SU-DHL-6 (cell line): ENCODE results near the gene DDN.

ENCODE experiments used
- H2AFZ ChIP-seq: fragments of 200-600 bp; sonication (generic); 2 replicates; pipeline ENCODE4 v1.6.1; 2014; ENCODE audit warnings: low read depth, mild to moderate bottlenecking, moderate library complexity, mixed read lengths, antibody characterized with exemption, low read length; ENCODE audit not compliant: severe bottlenecking
- H3F3A ChIP-seq: fragments of 200-600 bp; shearing (Covaris generic); 2 replicates; pipeline ENCODE4 v1.6.0; 2016; ENCODE audit warnings: antibody characterized with exemption, mild to moderate bottlenecking; ENCODE audit not compliant: insufficient read depth
- H3K27ac ChIP-seq: fragments of 200-600 bp; sonication (generic); 2 replicates; pipeline ENCODE4 v1.5.1; 2016; ENCODE audit warnings: low read depth, mild to moderate bottlenecking, low read length, moderate library complexity, mixed read lengths
- H3K27me3 ChIP-seq: fragments of 200-600 bp; sonication (generic), shearing (Covaris generic); 2 replicates; pipeline ENCODE4 v1.6.0; 2014; ENCODE audit warnings: mild to moderate bottlenecking, low read length
- H3K36me3 ChIP-seq: fragments of 200-600 bp; sonication (generic); 2 replicates; pipeline ENCODE4 v1.6.1; 2014; ENCODE audit warnings: mild to moderate bottlenecking, low read length, mixed read lengths
- H3K4me2 ChIP-seq: fragments of 300-600, 200-600 bp; shearing (Covaris generic), sonication (generic); 2 replicates; pipeline ENCODE4 v1.6.0; 2014; ENCODE audit warnings: low read length, low read depth, mild to moderate bottlenecking; ENCODE audit not compliant: poor library complexity, severe bottlenecking
- H3K4me3 ChIP-seq: fragments of 200-600 bp; sonication (generic); 2 replicates; pipeline ENCODE4 v1.5.1; 2014; ENCODE audit warnings: antibody characterized with exemption, low read length, mild to moderate bottlenecking, mixed read lengths; ENCODE audit not compliant: insufficient read depth, poor library complexity, severe bottlenecking
- H3K79me2 ChIP-seq: fragments of 200-600 bp; sonication (generic); 2 replicates; pipeline ENCODE4 v1.6.1; 2014; ENCODE audit warnings: mild to moderate bottlenecking, low read length, moderate library complexity; ENCODE audit not compliant: insufficient read depth
- H3K9ac ChIP-seq: fragments of 200-600 bp; sonication (generic); 2 replicates; pipeline ENCODE4 v1.7.0; 2014; ENCODE audit warnings: mild to moderate bottlenecking, low read length
- H3K9me2 ChIP-seq: fragments of 200-600 bp; sonication (generic); replicated peaks from 2 replicates; pipeline ENCODE4 v1.6.1; 2014; ENCODE audit warnings: low read length; ENCODE audit not compliant: insufficient read depth
- H3K9me3 ChIP-seq: fragments of 200-600 bp; sonication (generic); 2 replicates; pipeline ENCODE4 v1.6.1; 2014; ENCODE audit warnings: low read length, mixed read lengths; ENCODE audit not compliant: insufficient read depth
- H4K20me1 ChIP-seq: fragments of 200-600 bp; sonication (generic); 2 replicates; pipeline ENCODE4 v1.6.1; 2014; ENCODE audit warnings: low read depth, mild to moderate bottlenecking, antibody characterized with exemption, low read length, moderate library complexity, mixed read lengths
- CTCF ChIP-seq: fragments of 200-600 bp; sonication (generic); IDR thresholded peaks from one replicate; pipeline ENCODE4 v1.5.1; 2017; ENCODE audit warnings: antibody characterized with exemption, mild to moderate bottlenecking, low read length, moderate library complexity; ENCODE audit not compliant: insufficient read depth, poor library complexity, severe bottlenecking
- EZH2phosphoT487 ChIP-seq: fragments of 200-600 bp; sonication (generic), shearing (Covaris generic); conservative IDR thresholded peaks from 2 replicates; pipeline ENCODE4 v1.6.1; 2018; ENCODE audit warnings: mild to moderate bottlenecking, antibody characterized with exemption, low read length, moderate library complexity, mixed read lengths

Gene DDN

GRCh38 chr12:49031573-49032161 lies 32.5 kb upstream of the DDN start:
- no peak overlapping the region for H2AFZ ChIP-seq
- H3K27ac ChIP-seq = no peak overlapping the region
- no peak overlapping the region for H3K4me3 ChIP-seq
- no peaks in the 10 kb centered on the region for H4K20me1 ChIP-seq
- no peak for TF ChIP-seq EZH2phosphoT487
- TF ChIP-seq CTCF = no peak
- no peaks in the 10 kb centered on the region for H3K9me3 ChIP-seq
- H3F3A ChIP-seq = no peaks in the 10 kb centered on the region
- no peaks in the 10 kb centered on the region; the same call in none of the 2 replicates for H3K36me3 ChIP-seq
- H3K4me2 ChIP-seq = no peak overlapping the region
- no peak overlapping the region for H3K9ac ChIP-seq
- no peaks in the 10 kb centered on the region for H3K9me2 ChIP-seq
- no peaks in the 10 kb centered on the region for H3K27me3 ChIP-seq
- H3K79me2 ChIP-seq = no peaks in the 10 kb centered on the region

GRCh38 chr12:49030714-49031572 lies 31.8 kb upstream of the DDN start:
- Histone ChIP-seq H3K9me3 (no peaks in the 10 kb centered on the region), H3K9me2 (no peaks in the 10 kb centered on the region), H3K4me3 (no peak overlapping the region), H3K79me2 (no peaks in the 10 kb centered on the region), H3K27me3 (no peaks in the 10 kb centered on the region), H3K27ac (no peak overlapping the region), H4K20me1 (no peaks in the 10 kb centered on the region), H3K9ac (no peak overlapping the region), H2AFZ (no peak overlapping the region), H3K36me3 (no peaks in the 10 kb centered on the region; the same call in 1 of the 2 replicates), H3K4me2 (no peak overlapping the region), H3F3A (no peaks in the 10 kb centered on the region)
- TF ChIP-seq EZH2phosphoT487 = no peak
- TF ChIP-seq CTCF = no peak

- no peaks in the 10 kb centered on the region; the same call in 1 of the 2 replicates for H3K36me3 ChIP-seq
- no peaks in the 10 kb centered on the region for H3F3A ChIP-seq
- H4K20me1 ChIP-seq = no peaks in the 10 kb centered on the region
Measured at GRCh38 chr12:49030119-49030518, 30.9 kb upstream of the DDN start.

More at GRCh38 chr12:49030119-49030518, 30.9 kb upstream of the DDN start:
- H3K27me3 ChIP-seq = no peaks in the 10 kb centered on the region
- no peaks in the 10 kb centered on the region for H3K9me3 ChIP-seq
- no peak for TF ChIP-seq EZH2phosphoT487
- TF ChIP-seq CTCF = no peak
- no peaks in the 10 kb centered on the region for H3K9me2 ChIP-seq
- H3K4me2 ChIP-seq = no peak overlapping the region
- H3K4me3 ChIP-seq = no peak overlapping the region
- no peak overlapping the region for H3K9ac ChIP-seq
- H2AFZ ChIP-seq = no peak overlapping the region
- no peaks in the 10 kb centered on the region for H3K79me2 ChIP-seq
- no peak overlapping the region for H3K27ac ChIP-seq
